Spleen (tissue), 11 donors: ENCODE data around the gene CFAP77. TPM values are rescaled to one million over a fixed set of nuclear protein-coding genes. Genes with fewer than 3 reads are reported as not detected.

Experiments
- DNase-seq: peaks from one replicate; pipeline ENCODE4 v3.0.0-alpha.2; 2020
- H3K27ac ChIP-seq, 8 donors: fragments of 200-600 bp; sonication (generic) in 7 of 8; 1 replicate in 4 of 8; 2 replicates in 4 of 8; pipeline versions ENCODE4 v1.5.0 to v1.8.0; 2016 to 2021; ENCODE audit warnings: inconsistent platforms in 4 of 8, mild to moderate bottlenecking in 4 of 8, moderate library complexity in 1 of 8
- H3K27me3 ChIP-seq, 7 donors: fragments of 200-600 bp; sonication (generic) in 6 of 7; replicated peaks in 1 of 7; 1 replicate in 4 of 7; 2 replicates in 3 of 7; pipeline versions ENCODE4 v1.5.0 to v1.8.0; 2016 to 2021; ENCODE audit warnings: inconsistent platforms in 3 of 7, mild to moderate bottlenecking in 1 of 7
- H3K36me3 ChIP-seq, 6 donors: fragments of 200-600 bp; sonication (generic) in 5 of 6; 1 replicate in 4 of 6; 2 replicates in 2 of 6; pipeline versions ENCODE4 v1.5.0 to v1.8.0; 2016 to 2021; ENCODE audit warnings: inconsistent platforms in 2 of 6
- H3K4me1 ChIP-seq, 6 donors: fragments of 200-600 bp; sonication (generic) in 5 of 6; 1 replicate in 3 of 6; 2 replicates in 3 of 6; pipeline versions ENCODE4 v1.5.0 to v1.8.0; 2016 to 2021; ENCODE audit warnings: inconsistent platforms in 3 of 6
- H3K4me3 ChIP-seq, 8 donors: fragments of 200-600 bp; sonication (generic) in 7 of 8; 1 replicate in 4 of 8; 2 replicates in 4 of 8; pipeline versions ENCODE4 v1.5.0 to v1.8.0; 2016 to 2021; ENCODE audit warnings: inconsistent platforms in 4 of 8, mild to moderate bottlenecking in 4 of 8, moderate library complexity in 2 of 8
- H3K9me3 ChIP-seq, 8 donors: fragments of 200-600 bp; sonication (generic) in 7 of 8; 1 replicate in 4 of 8; 2 replicates in 4 of 8; pipeline versions ENCODE4 v1.5.0 to v1.8.0; 2016 to 2021; ENCODE audit warnings: inconsistent platforms in 4 of 8
- CTCF ChIP-seq, 11 experiments: fragments of 200-600 bp in 7 of 11; fragments of 450-650 bp in 4 of 11; sonication (generic) in 4 of 11; IDR thresholded peaks in 8 of 11; conservative IDR thresholded peaks in 3 of 11; 1 replicate in 7 of 11; 2 replicates in 4 of 11; pipeline versions ENCODE4 v1.4.0 to v1.8.0; 2016 to 2021; ENCODE audit warnings: antibody characterized with exemption in 11 of 11, inconsistent platforms in 4 of 11, mild to moderate bottlenecking in 1 of 11
- POLR2A ChIP-seq, 3 donors: fragments of 450-650 bp; IDR thresholded peaks; one replicate each; pipeline ENCODE4 v1.5.1; 2017; ENCODE audit warnings: antibody characterized with exemption in 3 of 3, mild to moderate bottlenecking in 1 of 3
- POLR2AphosphoS5 ChIP-seq, 3 donors: sonication (generic); formaldehyde crosslinking; IDR thresholded peaks; one replicate each; pipeline ENCODE4 v1.5.1; 2017; ENCODE audit warnings: antibody characterized with exemption in 3 of 3
- WGBS, 5 donors: extraction: QIAGEN DNeasy Blood & Tissue Kit in 3 of 5; methylation state at CpG; one replicate each; pipeline versions ENCODE4 v1.1.5 to v1.1.7; 2013 to 2018; 5-methylcytosine and 5-hydroxymethylcytosine counted together
- intact Hi-C: fragments of 100-400 bp; cut with DNase I; formaldehyde crosslinking; loops from one replicate; pipeline ENCODE4 v1.15.0; 2023; ENCODE audit warnings: low total_unique reads
- polyA plus RNA-seq, 3 donors: library from polyadenylated mRNA; stranded (reverse); fragments of 200-250 nt; gene quantifications; one replicate each; pipeline ENCODE4 v1.2.1, GENCODE V29; 2013
- total RNA-seq, 7 donors: library from RNA; depleted of rRNA in 3 of 7; stranded (reverse); fragments of >200 nt in 3 of 7; fragmentation: NEBNext Ultra II Directional in 4 of 7; extraction: Animal tissue kit (Norgen Biotek cat#: 25700) in 4 of 7; gene quantifications; one replicate each; pipeline versions ENCODE4 v1.1.0 to v1.2.1, GENCODE V29; 2016 to 2021
- donor health status: healthy with polysubstance abuse.
- donor health status: DM: no; HTN: no; CAD: no; lungs with moderate emphysema.
- donor health status: DM: no; HTN: no; CAD: no.
- donor health status: Bipolar disorder and iron deficiency.
- donor health status: healthy.
- donor health status: DM: no; HTN: no; CAD: no.
- donor health status: DM: yes; HTN: yes; CAD: no.

Gene CFAP77
- total and polyA plus RNA-seq, 10 donors, result 0.06 TPM; not detected in 9

GRCh38 chr9:132500193-132500592 is 90.2 kb downstream of the CFAP77 start:
- Histone ChIP-seq H3K9me3 (peaks cover 0 to 1% (median 0%) of the 10 kb centered on the region in 8 donors), H3K4me1 (no peaks in the 10 kb centered on the region), H3K4me3 (no peak overlapping the region), H3K36me3 (no peaks in the 10 kb centered on the region), H3K27ac (no peak overlapping the region), H3K27me3 (peaks cover 0 to 57% (median 0%) of the 10 kb centered on the region in 7 donors)
- TF ChIP-seq CTCF (IDR thresholded peaks at IDR 0.05 in 8 of 11, conservative IDR thresholded peaks at IDR 0.05 in 3 of 11), result no peak
- TF ChIP-seq POLR2AphosphoS5 (IDR thresholded peaks at IDR 0.05), result no peak
- TF ChIP-seq POLR2A (IDR thresholded peaks at IDR 0.05), result no peak
- DNase-seq, result no peak
- intact Hi-C loops, result no loop called here
- WGBS, 5 donors, result 77 to 89% (median 85%) methylated on average over 7 of the region's 7 CpGs

- peaks cover 2 to 10% (median 6%) of the 10 kb centered on the region in 6 donors for H3K4me1 ChIP-seq
- peaks cover 0 to 67% (median 0%) of the 10 kb centered on the region in 7 donors for H3K27me3 ChIP-seq
- intact Hi-C loops, result no loop called here
- no peaks in the 10 kb centered on the region for H3K36me3 ChIP-seq
- no peak for DNase-seq
- TF ChIP-seq POLR2A (IDR thresholded peaks at IDR 0.05) (no peak), CTCF (IDR thresholded peaks at IDR 0.05 in 8 of 11, conservative IDR thresholded peaks at IDR 0.05 in 3 of 11) (no peak), POLR2AphosphoS5 (IDR thresholded peaks at IDR 0.05) (no peak)
- WGBS, 5 donors, result 85 to 95% (median 90%) methylated on average over 12 of the region's 12 CpGs
- no peaks in the 10 kb centered on the region for H3K9me3 ChIP-seq
- no peak overlapping the region for H3K4me3 ChIP-seq
- no peak overlapping the region for H3K27ac ChIP-seq
These were observed 92.5 kb downstream of the CFAP77 start for GRCh38 chr9:132502480-132502879.

- no peak for DNase-seq
- Histone ChIP-seq H3K36me3 (no peaks in the 10 kb centered on the region), H3K27me3 (peaks cover 0 to 66% (median 0%) of the 10 kb centered on the region in 7 donors), H3K27ac (no peak overlapping the region), H3K9me3 (no peaks in the 10 kb centered on the region), H3K4me3 (no peak overlapping the region), H3K4me1 (peaks cover 2 to 16% (median 10%) of the 10 kb centered on the region in 6 donors)
- intact Hi-C loops, result no loop called here
- 70 to 79% (median 75%) methylated on average over 5 to 6 of the region's 6 CpGs for WGBS, 5 donors
- TF ChIP-seq POLR2AphosphoS5 (IDR thresholded peaks at IDR 0.05) (no peak), POLR2A (IDR thresholded peaks at IDR 0.05) (no peak), CTCF (IDR thresholded peaks at IDR 0.05 in 8 of 11, conservative IDR thresholded peaks at IDR 0.05 in 3 of 11) (no peak)
These were observed 93.1 kb downstream of the CFAP77 start for GRCh38 chr9:132503116-132503515.

- Histone ChIP-seq H3K27me3 (peaks cover 0 to 61% (median 0%) of the 10 kb centered on the region in 7 donors), H3K9me3 (no peaks in the 10 kb centered on the region), H3K4me1 (peaks cover 2 to 18% (median 10%) of the 10 kb centered on the region in 6 donors), H3K36me3 (no peaks in the 10 kb centered on the region), H3K4me3 (no peak overlapping the region), H3K27ac (no peak overlapping the region)
- 69 to 77% (median 72%) methylated on average over 9 of the region's 9 CpGs for WGBS, 5 donors
- intact Hi-C loops, result no loop called here
- no peak for DNase-seq
- TF ChIP-seq CTCF (IDR thresholded peaks at IDR 0.05 in 8 of 11, conservative IDR thresholded peaks at IDR 0.05 in 3 of 11), result no peak
- no peak for TF ChIP-seq POLR2A (IDR thresholded peaks at IDR 0.05)
- TF ChIP-seq POLR2AphosphoS5 (IDR thresholded peaks at IDR 0.05), result no peak
These were observed 94.5 kb downstream of the CFAP77 start for GRCh38 chr9:132504488-132504887.
